ENCODE results near the gene PPP2CA. TPM values are rescaled to one million over a fixed set of nuclear protein-coding genes. Genes with fewer than 3 reads are reported as not detected.
"Not testable (repeated sequence)": the region's sequence is repeated elsewhere in the genome, so short reads cannot be mapped to it uniquely, and the experiment has no call there.

Gene PPP2CA
- total RNA-seq, 1 donor from 2014 or later = 106 TPM

DNA sequence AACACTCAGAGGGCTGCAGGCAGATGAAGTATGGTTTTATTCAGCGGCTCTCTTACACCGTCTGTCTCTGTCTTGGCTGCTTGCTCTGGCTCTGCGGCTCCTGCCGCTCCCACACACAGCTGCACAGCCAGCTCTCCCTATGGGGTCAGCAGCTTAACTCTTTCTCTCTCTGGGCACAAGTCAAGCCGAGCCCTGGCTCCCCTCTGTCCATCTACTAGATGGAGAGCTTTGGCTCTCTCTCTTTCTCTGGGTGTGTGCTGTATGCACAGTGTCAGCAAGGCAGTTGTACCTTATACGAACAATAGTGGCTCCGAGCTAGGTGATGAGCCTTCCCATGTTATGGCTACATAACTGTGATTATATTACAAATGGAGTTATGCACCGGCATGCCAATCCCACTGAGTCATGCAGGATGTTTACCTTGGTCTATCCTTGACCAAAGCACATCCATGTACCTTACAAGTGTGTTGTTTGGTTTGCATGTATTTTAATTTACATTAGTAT, 19.3 kb upstream of the PPP2CA start:
- DNase-seq = peak; percentile 71

GRCh38 chr5:134242146-134242545, 16.3 kb upstream of the PPP2CA start:
- DNase-seq = no peak

- no peak for DNase-seq
Observed at GRCh38 chr5:134240421-134240962, 14.6 kb upstream of the PPP2CA start.

DNA sequence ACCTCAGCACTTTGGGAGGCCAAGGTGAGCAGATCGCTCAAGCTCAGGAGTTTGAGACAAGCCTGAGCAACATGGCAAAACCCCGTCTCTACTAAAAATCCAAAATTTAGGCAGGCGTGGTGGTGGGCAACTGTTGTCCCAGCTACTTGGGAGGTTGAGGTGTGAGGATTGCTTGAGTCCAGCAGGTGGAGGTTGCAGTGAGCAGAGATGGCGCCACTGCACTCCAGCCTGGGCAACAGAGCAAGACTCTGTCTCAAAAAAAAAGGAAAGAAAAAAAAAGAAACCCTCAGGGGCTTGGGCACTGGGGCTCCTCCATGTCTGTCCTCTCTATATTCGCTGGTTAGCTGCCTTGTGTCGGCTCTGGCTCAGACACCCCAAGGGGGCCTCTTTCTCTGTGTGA, 10.9 kb upstream of the PPP2CA start:
- DNase-seq = no peak

DNA sequence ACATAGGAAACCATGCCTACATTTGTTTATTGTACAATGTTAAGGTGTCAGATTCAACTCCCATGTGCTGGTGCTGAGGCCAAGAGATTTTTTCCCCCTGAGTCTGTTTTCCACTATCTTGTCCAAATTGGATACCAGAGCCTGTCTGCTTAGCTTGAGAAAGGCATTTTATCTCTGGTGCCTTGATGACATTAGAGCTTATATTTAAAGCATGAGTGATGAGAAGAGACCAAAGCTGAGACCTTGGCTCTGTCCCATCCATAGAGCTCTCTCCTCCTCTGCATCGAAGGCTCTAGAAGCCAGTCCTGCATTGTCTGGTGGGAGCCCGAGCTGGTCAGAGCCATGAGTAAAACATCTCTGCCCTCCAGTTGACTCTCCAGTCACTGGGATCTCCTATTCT, 10.4 kb upstream of the PPP2CA start:
- no peak for DNase-seq

DNA sequence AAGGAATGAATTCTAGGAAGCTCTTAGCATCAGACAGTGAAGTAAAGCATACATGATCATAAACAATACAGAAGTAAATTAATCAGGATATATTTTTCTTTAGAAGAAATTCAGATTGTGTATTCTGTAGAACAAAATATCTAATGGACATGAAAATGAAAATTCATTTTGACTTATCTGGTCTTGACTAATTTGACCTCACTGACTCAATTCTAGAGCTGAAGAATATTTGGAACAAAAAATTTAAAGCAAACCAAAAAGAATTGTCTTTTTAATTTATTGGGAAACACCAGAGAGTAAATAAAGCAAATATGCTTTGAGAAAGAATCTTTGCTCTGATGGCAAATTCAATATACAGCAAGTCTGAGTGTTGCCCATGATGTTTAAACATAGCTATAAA, 2.8 kb upstream of the PPP2CA start:
- no peak for DNase-seq

- DNase-seq = no peak
Observed at GRCh38 chr5:134227776-134228175, 1.9 kb upstream of the PPP2CA start.

DNA sequence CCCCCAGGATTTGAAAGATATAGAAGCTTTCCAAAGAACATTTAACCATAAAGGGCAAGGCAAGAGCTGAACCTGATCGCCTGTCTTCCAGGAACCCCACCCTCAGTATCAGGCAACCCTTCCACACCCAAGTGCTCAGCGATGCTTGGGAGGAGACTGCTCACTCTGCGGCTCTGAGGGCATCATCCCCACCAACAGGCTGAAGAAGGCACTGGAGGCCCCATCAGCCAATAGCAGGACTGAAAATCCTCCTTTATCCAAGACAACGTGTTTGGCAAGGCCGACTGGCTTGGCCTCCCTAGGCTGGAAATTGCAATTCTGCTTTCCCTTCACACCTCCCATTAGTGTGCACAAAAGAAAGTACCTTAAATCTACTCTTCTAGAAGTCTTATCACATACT, 1.4 kb upstream of the PPP2CA start:
- DNase-seq = no peak

DNA sequence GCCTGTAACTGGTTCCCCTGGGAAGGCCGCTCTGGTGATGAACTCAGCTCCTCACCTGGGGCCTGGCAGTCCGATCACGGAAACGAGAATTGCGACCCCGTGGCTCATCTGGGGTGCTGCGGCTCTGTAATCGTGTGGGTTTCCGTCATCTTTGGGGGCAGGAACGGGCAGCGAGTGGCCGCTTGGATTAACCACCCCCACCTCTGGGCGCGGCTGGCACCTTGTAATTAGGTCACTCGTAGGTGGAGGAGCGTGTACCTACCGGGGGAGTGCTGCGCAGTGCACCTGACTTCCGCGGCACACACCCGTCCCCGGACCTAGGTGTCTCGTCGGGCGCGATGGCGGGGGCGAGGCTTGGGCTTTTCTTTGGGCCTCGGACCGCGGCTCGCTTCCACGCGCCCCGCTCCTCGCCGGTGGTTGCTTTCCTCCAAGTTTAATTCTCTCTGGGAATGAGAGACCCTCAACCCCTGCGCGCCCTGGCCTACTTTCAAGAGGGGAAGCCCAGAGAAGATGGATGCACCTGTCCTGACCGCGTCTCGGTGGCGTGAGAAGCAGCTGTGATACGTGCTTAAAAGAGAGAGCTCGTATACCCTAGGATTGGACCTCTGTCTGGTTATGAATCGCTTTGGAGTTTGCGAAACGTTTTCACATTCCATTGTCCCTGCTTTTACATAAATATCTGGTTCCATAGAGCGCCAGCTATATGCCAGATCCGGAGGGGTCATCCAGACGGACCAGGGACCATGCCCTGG, 744 bp upstream of the PPP2CA start:
- DNase-seq = peak; percentile 23

- peak; percentile 77 for DNase-seq
Observed at GRCh38 chr5:134224888-134225779, 739 bp downstream of the PPP2CA start.

- DNase-seq = peak; percentile 36
Observed at GRCh38 chr5:134223406-134224248, 2.2 kb downstream of the PPP2CA start.

DNA sequence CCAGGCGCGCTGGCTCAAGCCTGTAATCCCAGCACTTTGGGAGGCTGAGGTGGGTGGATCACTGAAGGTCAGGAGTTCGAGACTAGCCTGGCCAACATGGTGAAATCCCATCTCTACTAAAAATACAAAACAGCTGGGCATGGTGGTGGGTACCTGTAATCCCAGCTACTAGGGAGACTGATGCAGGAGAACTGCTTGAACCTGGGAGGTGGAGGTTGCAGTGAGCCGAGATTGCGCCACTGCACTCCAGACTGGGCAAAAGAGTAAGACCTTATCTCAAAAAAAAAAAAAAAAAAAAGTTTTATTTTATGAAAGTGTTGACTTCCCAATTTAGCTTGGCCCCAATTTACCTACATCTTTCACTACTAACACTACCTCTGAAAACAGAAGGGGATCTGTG, 4.2 kb downstream of the PPP2CA start:
- DNase-seq = not testable (repeated sequence)

GRCh38 chr5:134215757-134216156, 10.1 kb downstream of the PPP2CA start:
- DNase-seq = no peak

DNA sequence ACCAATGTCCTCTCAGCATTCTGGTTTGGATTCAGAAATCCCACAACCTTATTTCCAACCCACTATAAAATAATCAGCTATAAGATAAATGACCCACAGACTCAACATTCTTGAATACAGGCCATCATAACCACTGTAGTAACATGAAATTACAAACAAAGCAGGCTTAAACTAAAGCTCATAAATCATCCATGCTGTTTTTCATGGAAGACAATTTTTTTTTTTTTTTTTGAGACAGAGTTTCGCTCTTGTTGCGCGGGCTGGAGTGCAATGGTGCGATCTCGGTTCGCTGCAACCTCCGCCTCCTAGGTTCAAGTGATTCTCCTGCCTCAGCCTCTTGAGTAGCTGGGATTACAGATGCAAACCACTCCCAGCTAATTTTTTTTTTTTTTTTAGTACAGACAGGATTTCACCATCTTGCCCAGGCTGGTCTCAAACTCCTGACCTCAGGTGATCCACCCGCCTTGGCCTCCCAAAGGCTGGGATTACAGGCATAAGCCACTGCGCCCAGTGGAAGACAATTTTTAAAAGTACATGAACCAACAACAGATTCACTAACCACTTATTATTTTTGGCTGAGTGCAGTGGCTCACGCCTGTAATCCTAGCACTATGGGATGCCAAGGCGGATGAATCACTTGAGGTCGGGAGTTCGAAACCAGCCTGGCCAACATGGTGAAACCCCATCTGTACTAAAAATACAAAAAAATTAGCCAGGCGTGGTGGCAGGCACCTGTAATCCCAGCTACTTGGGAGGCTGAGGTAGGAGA, 14.4 kb downstream of the PPP2CA start:
- not testable (repeated sequence) for DNase-seq

DNA sequence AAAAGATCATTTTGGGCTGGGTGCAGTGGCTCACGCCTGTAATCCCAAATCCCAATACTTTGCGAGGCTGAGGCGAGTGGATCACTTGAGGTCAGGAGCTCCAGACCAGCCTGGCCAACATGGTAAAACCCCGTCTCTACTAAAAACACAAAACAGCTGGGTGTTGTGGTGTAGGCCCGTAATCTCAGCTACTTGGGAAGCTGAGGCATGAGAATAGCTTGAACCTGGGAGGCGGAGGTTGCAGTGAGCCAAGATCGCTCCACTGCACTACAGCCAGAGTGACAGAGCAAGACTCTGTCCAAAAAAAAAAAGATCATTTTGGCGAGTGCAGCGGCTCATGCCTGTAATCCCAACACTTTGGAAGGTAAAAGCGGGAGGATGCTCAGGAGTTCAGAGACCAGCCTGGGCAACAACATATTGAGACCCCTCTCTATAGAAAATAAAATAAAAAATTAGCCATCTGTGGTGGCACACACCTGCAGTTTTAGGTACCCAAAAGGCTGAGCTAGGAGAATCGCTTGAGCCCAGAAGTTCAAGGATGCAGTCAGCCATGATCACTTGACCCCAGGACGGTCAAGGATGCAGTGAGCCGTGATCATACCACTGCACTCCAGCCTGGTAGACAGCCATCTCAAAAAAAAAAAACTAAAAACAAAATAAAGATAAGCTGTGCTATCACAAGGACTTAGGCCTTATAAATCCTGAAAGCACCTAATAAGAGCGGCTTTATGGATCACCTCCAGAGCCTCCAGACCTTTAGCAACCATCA, 16.2 kb downstream of the PPP2CA start:
- DNase-seq = no peak

GRCh38 chr5:134207696-134208095, 18.2 kb downstream of the PPP2CA start:
- DNase-seq = no peak

GRCh38 chr5:134206627-134207160, 19.2 kb downstream of the PPP2CA start:
- DNase-seq = no peak

DNA sequence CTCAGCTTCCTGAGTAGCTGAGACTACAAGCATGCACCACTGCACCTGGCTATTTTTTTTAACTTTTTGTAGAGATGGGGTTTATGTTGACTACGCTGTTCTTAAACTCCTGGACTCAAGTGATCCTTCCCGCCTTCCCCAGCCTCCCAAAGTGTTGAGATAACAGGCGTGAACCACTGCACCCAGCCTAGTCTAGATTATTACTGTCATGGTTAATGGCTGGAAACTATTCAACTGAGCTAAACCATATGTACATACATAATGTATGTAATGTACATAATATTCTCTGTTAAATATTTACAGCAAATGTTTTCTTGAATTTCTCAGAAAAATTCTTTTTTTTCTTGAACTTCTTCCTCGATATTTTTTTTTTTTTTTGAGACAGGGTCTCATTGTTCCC, 21.3 kb downstream of the PPP2CA start:
- no peak for DNase-seq

DNA sequence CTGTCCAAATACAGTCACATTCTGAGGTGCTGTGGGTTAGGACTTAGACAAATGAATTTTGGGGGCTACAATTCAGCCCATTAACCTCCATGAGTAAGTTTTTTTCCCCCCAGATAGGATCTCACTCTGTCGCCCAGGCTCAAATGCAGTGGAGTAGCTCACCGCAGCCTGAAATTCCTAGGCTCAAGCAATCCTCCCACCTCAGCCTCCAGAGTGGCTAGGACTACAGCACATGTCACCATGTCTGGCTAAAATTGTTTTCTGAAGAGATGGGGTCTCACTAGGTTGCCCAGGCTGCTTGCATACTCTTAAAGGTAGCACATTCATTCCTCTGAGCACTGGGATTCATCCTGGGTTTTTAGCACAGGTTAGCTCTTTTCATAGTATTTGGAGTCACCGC, 22.2 kb downstream of the PPP2CA start:
- no peak for DNase-seq

DNA sequence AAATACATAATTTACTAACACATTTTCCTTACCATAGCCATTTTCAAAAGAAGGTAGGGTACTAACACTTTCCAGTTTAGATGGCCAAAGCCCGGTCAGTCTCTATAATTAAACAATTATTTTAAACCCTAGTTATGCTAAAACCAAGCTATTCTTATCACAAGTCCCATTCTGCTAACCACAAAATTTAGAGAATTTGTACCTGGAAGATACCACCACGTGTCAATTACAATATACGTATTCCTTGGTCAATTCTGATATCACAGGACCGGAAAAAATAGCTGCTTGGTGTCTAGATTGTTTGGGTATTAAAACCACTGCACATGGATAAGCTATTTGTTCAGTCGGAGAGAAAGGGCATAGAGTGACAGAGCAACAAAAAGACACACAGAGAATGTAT, 30.2 kb downstream of the PPP2CA start:
- no peak for DNase-seq

- DNase-seq = no peak
Observed at GRCh38 chr5:134189031-134189430, 36.8 kb downstream of the PPP2CA start.

Data from dermis blood vessel endothelial cell (primary cell).